ENCODE results near the gene SH3BGRL3.
"Not testable (repeated sequence)": the region's sequence is repeated elsewhere in the genome, so short reads cannot be mapped to it uniquely, and the experiment has no call there.

The SH3BGRL3 gene

GRCh38 chr1:26318338-26319064, 38.6 kb downstream of the SH3BGRL3 start:
- Histone ChIP-seq H3K4me3 (ENCODE audit: low read depth, low read length) (no peak overlapping the region), H3K36me3 (ENCODE audit: insufficient read depth, low read length) (no peaks in the 10 kb centered on the region), H3K4me1 (ENCODE audit: control insufficient read depth, insufficient read depth, low read length, unreplicated experiment) (peaks cover 12% of the 10 kb centered on the region), H3K79me2 (ENCODE audit: control insufficient read depth, insufficient read depth, low read length, unreplicated experiment) (no peaks in the 10 kb centered on the region), H3K27me3 (ENCODE audit: insufficient read depth, low read length) (no peaks in the 10 kb centered on the region), H2AFZ (ENCODE audit: low read length, unreplicated experiment) (no peak overlapping the region), H3K27ac (ENCODE audit: low read depth, low read length) (no peak overlapping the region)

DNA sequence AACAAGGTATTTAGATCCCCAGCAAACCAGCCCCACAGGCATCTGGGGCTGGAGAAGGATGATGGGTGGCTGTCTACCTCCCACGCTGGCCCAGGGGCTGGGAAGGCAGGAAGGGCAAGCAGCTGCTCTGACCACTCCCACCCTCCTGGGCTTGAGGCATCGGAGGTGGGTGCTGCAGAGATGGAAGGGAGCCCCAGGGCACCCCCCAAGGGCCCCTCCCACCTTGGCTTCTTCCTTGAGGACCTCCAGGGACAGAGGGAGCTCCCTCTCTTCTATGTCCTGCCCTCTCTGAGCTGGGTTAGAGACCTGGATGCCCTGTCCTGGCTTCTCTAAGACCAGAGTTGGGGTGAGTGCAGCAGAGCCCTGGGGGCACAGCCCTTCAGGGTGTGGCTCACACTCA, 41.0 kb downstream of the SH3BGRL3 start:
- Histone ChIP-seq H3K27me3 (ENCODE audit: insufficient read depth, low read length) (no peaks in the 10 kb centered on the region), H3K4me3 (ENCODE audit: low read depth, low read length) (no peak overlapping the region), H3K4me1 (ENCODE audit: control insufficient read depth, insufficient read depth, low read length, unreplicated experiment) (peaks cover 6% of the 10 kb centered on the region), H2AFZ (ENCODE audit: low read length, unreplicated experiment) (peak overlapping the region; percentile 70), H3K27ac (ENCODE audit: low read depth, low read length) (no peak overlapping the region), H3K36me3 (ENCODE audit: insufficient read depth, low read length) (no peaks in the 10 kb centered on the region), H3K79me2 (ENCODE audit: control insufficient read depth, insufficient read depth, low read length, unreplicated experiment) (no peaks in the 10 kb centered on the region)

DNA sequence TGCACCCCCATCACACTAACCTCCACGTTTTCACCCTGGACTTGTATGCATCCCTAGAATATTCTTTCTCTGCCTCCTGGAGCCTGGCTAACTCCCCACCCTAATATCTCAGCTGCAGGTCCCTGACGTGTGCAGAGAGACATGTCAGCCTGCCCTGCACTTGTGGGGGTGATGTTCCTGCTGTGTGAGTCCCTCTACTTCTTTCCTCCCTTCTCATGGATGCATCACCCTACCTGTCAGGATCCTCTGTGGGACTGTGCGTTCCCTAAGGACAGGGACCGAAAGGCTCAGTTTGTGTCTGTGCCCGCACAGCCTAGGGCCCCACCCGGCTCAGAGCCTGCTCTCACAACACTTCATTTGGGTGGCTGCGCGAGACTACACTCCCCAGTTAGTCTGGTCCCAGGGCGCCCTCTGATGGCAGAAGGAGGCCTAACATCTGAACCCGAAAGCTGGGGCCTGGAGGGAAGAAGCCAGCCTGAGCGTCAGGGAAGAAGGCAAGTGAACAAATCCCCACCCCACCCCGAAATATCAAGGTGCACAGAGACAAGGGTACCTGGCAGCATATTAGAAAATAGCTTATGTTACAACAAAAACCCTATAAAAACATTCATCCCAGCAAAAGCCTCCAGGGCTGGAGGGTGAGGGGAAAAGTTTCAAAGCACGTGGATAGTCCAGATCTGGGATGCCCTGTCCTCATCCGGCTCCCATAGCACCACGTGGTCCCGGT, 41.6 kb downstream of the SH3BGRL3 start:
- Histone ChIP-seq H3K27me3 (ENCODE audit: insufficient read depth, low read length) (no peaks in the 10 kb centered on the region), H2AFZ (ENCODE audit: low read length, unreplicated experiment) (peak overlapping the region; percentile 70), H3K4me3 (ENCODE audit: low read depth, low read length) (no peak overlapping the region), H3K79me2 (ENCODE audit: control insufficient read depth, insufficient read depth, low read length, unreplicated experiment) (no peaks in the 10 kb centered on the region), H3K4me1 (ENCODE audit: control insufficient read depth, insufficient read depth, low read length, unreplicated experiment) (peaks cover 6% of the 10 kb centered on the region), H3K36me3 (ENCODE audit: insufficient read depth, low read length) (no peaks in the 10 kb centered on the region), H3K27ac (ENCODE audit: low read depth, low read length) (no peak overlapping the region)

GRCh38 chr1:26322042-26322331, 42.1 kb downstream of the SH3BGRL3 start:
- no peak overlapping the region for H3K27ac ChIP-seq (ENCODE audit: low read depth, low read length)
- no peak overlapping the region for H2AFZ ChIP-seq (ENCODE audit: low read length, unreplicated experiment)
- H3K27me3 ChIP-seq (ENCODE audit: insufficient read depth, low read length): no peaks in the 10 kb centered on the region
- H3K36me3 ChIP-seq (ENCODE audit: insufficient read depth, low read length): no peaks in the 10 kb centered on the region
- no peaks in the 10 kb centered on the region for H3K79me2 ChIP-seq (ENCODE audit: control insufficient read depth, insufficient read depth, low read length, unreplicated experiment)
- no peak overlapping the region for H3K4me3 ChIP-seq (ENCODE audit: low read depth, low read length)
- peaks cover 6% of the 10 kb centered on the region for H3K4me1 ChIP-seq (ENCODE audit: control insufficient read depth, insufficient read depth, low read length, unreplicated experiment)

- no peak overlapping the region for H3K27ac ChIP-seq (ENCODE audit: low read depth, low read length)
- H3K36me3 ChIP-seq (ENCODE audit: insufficient read depth, low read length): no peaks in the 10 kb centered on the region
These were observed 43.5 kb downstream of the SH3BGRL3 start for GRCh38 chr1:26323382-26323781.

GRCh38 chr1:26324550-26324949, 44.7 kb downstream of the SH3BGRL3 start:
- H3K4me1 ChIP-seq (ENCODE audit: control insufficient read depth, insufficient read depth, low read length, unreplicated experiment): peaks cover 6% of the 10 kb centered on the region
- no peaks in the 10 kb centered on the region for H3K36me3 ChIP-seq (ENCODE audit: insufficient read depth, low read length)
- no peaks in the 10 kb centered on the region for H3K79me2 ChIP-seq (ENCODE audit: control insufficient read depth, insufficient read depth, low read length, unreplicated experiment)
- H3K4me3 ChIP-seq (ENCODE audit: low read depth, low read length): no peak overlapping the region
- H2AFZ ChIP-seq (ENCODE audit: low read length, unreplicated experiment): no peak overlapping the region
- H3K27ac ChIP-seq (ENCODE audit: low read depth, low read length): no peak overlapping the region
- H3K27me3 ChIP-seq (ENCODE audit: insufficient read depth, low read length): no peaks in the 10 kb centered on the region

More at GRCh38 chr1:26323382-26323781, 43.5 kb downstream of the SH3BGRL3 start:
- Histone ChIP-seq H3K27me3 (ENCODE audit: insufficient read depth, low read length) (no peaks in the 10 kb centered on the region), H3K79me2 (ENCODE audit: control insufficient read depth, insufficient read depth, low read length, unreplicated experiment) (no peaks in the 10 kb centered on the region), H2AFZ (ENCODE audit: low read length, unreplicated experiment) (no peak overlapping the region), H3K4me1 (ENCODE audit: control insufficient read depth, insufficient read depth, low read length, unreplicated experiment) (peaks cover 6% of the 10 kb centered on the region), H3K4me3 (ENCODE audit: low read depth, low read length) (no peak overlapping the region)

GRCh38 chr1:26327956-26328362, 48.1 kb downstream of the SH3BGRL3 start:
- H3K36me3 ChIP-seq (ENCODE audit: insufficient read depth, low read length): no peaks in the 10 kb centered on the region
- H3K4me1 ChIP-seq (ENCODE audit: control insufficient read depth, insufficient read depth, low read length, unreplicated experiment): peaks cover 9% of the 10 kb centered on the region
- no peaks in the 10 kb centered on the region for H3K79me2 ChIP-seq (ENCODE audit: control insufficient read depth, insufficient read depth, low read length, unreplicated experiment)
- no peak overlapping the region for H3K4me3 ChIP-seq (ENCODE audit: low read depth, low read length)
- no peak overlapping the region for H2AFZ ChIP-seq (ENCODE audit: low read length, unreplicated experiment)
- H3K27ac ChIP-seq (ENCODE audit: low read depth, low read length): no peak overlapping the region
- H3K27me3 ChIP-seq (ENCODE audit: insufficient read depth, low read length): no peaks in the 10 kb centered on the region

- H3K4me3 ChIP-seq (ENCODE audit: low read depth, low read length): no peak overlapping the region
- no peak overlapping the region for H3K27ac ChIP-seq (ENCODE audit: low read depth, low read length)
- H2AFZ ChIP-seq (ENCODE audit: low read length, unreplicated experiment): no peak overlapping the region
- peaks cover 9% of the 10 kb centered on the region for H3K4me1 ChIP-seq (ENCODE audit: control insufficient read depth, insufficient read depth, low read length, unreplicated experiment)
- no peaks in the 10 kb centered on the region for H3K27me3 ChIP-seq (ENCODE audit: insufficient read depth, low read length)
- no peaks in the 10 kb centered on the region for H3K79me2 ChIP-seq (ENCODE audit: control insufficient read depth, insufficient read depth, low read length, unreplicated experiment)
- no peaks in the 10 kb centered on the region for H3K36me3 ChIP-seq (ENCODE audit: insufficient read depth, low read length)
These were observed 48.7 kb downstream of the SH3BGRL3 start for GRCh38 chr1:26328597-26328996.

GRCh38 chr1:26329380-26329779, 49.5 kb downstream of the SH3BGRL3 start:
- H3K79me2 ChIP-seq (ENCODE audit: control insufficient read depth, insufficient read depth, low read length, unreplicated experiment); H3K27me3 ChIP-seq (ENCODE audit: insufficient read depth, low read length); H2AFZ ChIP-seq (ENCODE audit: low read length, unreplicated experiment); H3K4me1 ChIP-seq (ENCODE audit: control insufficient read depth, insufficient read depth, low read length, unreplicated experiment); H3K36me3 ChIP-seq (ENCODE audit: insufficient read depth, low read length); H3K27ac ChIP-seq (ENCODE audit: low read depth, low read length); H3K4me3 ChIP-seq (ENCODE audit: low read depth, low read length): not testable (repeated sequence)

- no peak overlapping the region for H3K4me3 ChIP-seq (ENCODE audit: low read depth, low read length)
- no peak overlapping the region for H3K27ac ChIP-seq (ENCODE audit: low read depth, low read length)
These were observed 50.4 kb downstream of the SH3BGRL3 start for GRCh38 chr1:26330276-26330675.

More at GRCh38 chr1:26330276-26330675, 50.4 kb downstream of the SH3BGRL3 start:
- H3K79me2 ChIP-seq (ENCODE audit: control insufficient read depth, insufficient read depth, low read length, unreplicated experiment): no peaks in the 10 kb centered on the region
- no peak overlapping the region for H2AFZ ChIP-seq (ENCODE audit: low read length, unreplicated experiment)
- no peaks in the 10 kb centered on the region for H3K36me3 ChIP-seq (ENCODE audit: insufficient read depth, low read length)
- H3K27me3 ChIP-seq (ENCODE audit: insufficient read depth, low read length): no peaks in the 10 kb centered on the region
- H3K4me1 ChIP-seq (ENCODE audit: control insufficient read depth, insufficient read depth, low read length, unreplicated experiment): peaks cover 9% of the 10 kb centered on the region
